ENCODE data around the gene BPIFB6.

Gene BPIFB6

DNA sequence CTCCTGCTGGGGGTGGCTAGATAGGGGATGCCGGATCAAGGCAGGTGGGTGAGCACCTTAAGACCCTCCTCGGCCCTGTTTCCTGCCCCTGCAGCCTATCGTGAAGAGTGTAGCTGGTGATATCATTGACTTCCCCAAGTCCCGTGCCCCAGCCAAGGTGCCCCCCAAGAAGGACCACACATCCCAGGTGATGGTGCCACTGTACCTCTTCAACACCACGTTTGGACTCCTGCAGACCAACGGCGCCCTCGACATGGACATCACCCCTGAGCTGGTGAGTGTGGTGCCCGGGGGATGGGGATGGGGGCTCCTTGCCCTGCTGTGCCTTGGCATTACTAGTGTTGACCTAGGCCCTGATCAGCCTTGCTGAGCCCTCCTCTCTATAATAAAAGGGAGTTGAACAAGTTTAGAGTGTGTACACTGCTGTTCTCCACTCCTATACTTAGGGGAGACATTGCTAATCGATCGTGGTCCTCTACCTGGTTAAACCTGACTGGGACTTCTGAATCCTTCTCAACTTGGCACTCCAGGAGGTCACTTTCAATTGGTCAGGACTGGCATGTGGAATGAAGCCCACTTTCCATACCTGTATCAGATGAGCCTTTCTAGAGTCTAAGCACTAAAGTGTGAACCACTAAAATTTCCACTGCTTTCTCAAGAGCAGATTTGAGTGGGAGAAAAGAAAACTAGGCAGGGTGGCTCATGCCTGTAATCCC, 33.3 kb downstream of the BPIFB6 start:
- FAIRE-seq: no peak

DNA sequence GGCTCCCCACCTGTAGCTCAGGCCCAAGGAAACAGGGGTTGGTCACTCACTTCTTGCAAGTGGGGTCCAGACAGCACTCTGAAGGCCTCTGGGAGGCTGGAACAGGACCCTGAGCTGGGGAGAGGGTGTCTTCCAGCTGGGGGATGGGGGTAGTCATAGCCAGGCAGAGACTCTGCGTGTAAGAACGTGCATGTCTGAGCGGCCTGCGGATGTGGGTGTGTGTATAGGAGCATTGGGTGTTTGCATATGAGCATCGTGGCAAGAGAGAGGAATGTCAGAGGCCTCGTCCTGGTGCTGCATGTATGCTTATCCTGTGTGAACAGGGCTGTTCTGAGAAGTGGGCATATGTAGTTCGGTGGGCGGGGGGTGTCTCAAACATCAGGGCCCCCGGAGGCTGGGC, 34.3 kb downstream of the BPIFB6 start:
- FAIRE-seq: no peak

DNA sequence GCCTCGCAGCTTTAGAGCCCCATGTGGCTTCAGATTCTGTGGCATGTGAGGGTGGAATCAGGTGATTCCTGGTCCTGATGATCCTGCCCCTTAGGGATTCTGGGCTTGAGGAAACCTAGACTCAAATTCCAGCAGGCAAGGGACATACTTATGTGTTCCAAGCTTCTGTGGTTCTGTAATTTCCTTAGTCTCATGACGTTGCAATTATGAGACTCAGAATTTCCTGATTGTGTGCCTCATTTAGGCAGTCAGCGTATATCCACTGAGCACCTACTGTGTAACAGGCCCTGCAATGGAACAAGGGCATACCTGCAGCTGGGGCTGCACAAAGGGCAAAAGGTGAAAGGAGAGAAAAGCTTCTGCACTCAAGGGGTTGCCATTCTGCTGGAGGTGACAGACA, 36.4 kb downstream of the BPIFB6 start:
- no peak for FAIRE-seq

DNA sequence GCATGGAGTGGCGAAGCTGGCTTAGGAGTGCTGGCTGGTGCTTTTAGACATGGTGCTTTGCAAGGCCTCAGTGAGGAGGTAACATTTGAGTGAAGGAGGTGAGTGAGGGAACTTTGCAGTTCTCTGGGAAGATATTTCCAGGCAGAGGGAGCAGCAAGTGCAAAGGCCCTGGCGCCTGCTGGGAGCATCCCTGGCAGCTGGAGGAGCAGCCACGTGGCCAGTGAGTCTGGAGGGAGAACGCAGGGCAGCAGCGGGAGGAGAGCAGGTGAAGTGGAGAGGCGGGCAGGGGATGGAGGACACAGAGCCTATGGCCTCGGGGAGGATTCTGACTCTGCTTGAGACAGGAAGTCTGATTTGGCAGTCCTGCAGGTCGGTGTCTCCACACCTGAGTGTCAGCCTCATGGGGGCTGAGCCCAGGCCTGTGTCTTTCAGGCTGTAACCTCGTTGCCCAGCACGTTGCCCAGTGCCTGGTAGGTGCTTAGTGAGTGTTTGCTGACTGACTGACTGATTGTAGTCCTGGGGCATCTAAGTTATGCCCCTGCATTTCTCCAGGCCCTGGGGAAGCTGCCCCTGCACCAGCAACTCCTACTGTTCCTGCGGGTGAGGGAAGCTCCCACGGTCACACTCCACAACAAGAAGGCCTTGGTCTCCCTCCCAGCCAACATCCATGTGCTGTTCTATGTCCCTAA, 36.9 kb downstream of the BPIFB6 start:
- no peak for FAIRE-seq

DNA sequence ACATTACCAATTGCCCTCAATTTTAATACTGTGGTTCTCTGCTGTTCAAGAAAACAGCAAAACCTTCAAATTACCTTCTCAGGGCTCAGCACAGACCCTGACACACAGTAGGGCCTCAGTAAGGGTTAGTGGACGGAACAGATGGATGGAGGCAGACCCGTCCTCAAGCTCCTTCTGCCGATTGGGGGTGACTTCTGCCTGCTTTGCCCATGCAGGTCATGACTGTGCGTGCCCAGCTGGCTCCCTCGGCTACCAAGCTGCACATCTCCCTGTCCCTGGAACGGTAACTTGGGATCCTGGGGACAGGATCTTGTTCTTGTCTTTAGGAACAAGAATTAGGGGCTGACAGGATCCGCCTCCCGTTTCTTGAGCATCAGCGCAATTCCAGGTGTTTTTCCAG, 38.2 kb downstream of the BPIFB6 start:
- no peak for FAIRE-seq

DNA sequence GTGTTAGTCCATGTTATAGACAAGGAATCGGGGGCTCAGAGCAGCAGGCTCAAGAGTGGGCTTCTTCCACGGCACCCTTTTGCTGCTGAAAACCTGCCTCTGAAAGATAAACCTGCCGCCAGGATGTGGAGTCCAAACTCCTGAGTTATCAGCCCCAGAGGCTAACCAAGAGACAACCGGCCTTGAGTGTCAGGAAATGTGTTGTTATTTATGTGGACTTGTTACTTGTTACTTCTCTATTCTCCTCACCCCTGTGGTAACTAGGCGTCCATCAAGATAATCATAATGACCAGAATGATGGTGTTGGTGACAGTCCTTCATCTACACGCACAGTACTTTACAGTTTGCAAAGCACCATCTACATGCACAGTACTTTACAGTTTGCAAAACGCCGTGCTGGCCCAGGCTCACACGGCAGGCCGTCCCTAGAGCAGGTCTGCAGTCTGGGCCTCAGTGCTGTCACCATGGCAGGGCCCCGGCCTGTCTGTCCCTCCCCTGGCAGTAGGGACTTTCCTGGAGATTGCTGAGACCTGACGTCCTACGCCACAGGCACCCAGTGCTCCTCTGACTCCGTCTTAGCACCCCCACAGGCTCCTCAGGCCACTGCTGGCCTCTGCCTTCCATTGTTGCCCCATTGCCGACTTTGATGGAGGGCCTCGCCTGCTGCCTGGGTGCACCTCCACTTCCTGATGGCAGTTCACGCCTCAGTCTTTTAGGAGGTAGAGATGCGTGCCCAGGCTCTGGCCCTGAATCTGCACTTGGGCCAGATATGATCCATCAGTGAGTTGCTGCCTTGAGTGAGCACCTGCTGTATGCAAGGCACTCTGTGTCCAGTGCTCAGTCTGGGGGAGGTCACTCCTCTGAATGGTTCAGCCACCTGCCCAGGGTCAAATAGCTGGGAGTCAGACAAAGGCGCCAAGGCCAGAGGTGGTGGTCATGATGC, 38.9 kb downstream of the BPIFB6 start:
- FAIRE-seq: no peak

DNA sequence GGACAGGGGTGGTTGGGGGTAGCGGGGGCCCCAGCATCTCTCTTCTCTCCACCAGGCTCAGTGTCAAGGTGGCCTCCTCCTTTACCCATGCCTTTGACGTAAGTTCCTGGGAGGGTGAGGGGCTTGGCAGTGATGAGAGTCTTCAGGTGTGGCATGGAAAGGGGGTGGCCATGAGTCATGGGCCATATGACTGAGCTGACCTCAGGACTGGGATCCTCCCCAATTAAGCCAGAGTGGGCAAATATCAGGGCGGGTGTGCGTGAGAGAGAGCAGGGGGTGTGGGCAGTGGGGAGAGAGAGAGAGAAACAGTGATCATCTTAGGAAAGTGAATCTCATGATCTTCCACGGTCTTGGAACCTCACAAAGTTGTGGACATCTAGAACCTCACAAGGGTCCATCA, 39.8 kb downstream of the BPIFB6 start:
- no peak for FAIRE-seq

DNA sequence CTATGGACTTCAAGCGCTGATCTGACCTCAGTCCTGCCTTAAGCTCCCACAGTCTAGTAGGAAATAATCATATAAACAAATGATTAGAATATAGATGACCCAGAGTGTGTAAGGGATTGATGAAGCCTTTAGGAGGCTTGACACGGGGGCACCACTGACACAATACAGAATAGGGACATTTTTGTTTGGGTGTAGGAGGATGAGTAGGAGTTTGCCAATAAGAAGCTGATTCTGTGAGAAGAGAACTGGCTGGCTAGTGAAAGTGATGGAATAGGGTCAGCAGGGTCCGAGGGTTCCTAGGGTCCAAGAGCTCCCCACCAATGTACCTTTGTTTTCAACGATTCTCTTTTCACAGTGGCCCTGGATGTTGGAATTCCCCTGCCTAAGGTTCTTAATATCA, 40.9 kb downstream of the BPIFB6 start:
- no peak for FAIRE-seq

DNA sequence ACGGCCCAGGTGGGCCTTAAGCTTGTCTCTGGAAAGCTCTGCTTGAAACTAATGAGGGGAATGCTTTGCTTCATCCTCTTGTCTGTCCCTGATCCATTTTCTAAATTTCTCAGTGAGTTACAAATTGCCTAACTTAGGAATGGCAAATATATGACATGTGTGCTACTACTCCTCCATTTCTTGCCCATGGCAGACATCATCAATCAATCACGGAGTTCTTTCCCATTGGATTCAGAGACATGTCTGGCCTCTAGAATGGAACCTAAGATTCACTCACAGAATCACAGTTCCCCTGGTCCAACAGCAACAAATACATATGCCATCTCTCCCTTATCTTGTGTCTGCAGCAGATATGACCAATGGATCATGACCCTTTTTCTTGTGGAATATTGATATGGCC, 41.4 kb downstream of the BPIFB6 start:
- FAIRE-seq: no peak

DNA sequence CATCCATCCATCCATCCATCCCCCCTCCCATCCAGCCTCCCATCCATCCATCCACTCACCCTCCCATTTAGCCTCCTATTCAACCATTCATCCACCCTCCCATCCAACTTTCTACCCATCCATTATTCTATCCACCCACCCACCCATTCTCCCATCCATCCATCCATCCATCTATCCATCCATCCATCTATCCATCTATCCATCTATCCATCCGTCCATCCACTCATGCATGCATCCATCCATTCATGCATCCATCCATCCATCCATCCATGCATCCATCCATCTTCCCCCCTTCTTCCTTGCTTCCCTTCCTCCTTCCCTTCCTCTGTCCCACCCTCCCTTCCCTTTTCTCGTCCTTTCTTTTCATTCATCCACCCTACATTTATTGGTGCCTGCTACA, 43.2 kb downstream of the BPIFB6 start:
- FAIRE-seq: no peak

DNA sequence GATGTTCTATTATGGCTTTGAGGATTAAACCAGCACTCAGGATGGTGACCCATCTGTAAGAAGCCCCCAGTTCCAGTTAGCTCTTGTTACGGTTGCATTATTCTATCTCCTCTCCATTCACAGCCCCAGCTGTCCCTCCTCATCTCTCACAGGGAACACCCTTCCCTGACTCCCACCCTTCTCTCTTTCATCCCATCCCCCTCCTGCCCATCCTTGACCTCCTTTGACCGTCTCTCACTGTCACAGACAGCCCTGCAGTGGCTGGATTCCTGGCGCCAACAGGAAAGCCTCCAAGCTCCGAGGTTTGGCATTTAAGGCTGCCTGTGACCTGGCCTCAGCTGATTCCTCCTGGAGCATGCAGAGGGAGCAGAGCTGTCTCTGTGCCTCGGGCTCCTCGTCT, 43.8 kb downstream of the BPIFB6 start:
- FAIRE-seq: no peak

DNA sequence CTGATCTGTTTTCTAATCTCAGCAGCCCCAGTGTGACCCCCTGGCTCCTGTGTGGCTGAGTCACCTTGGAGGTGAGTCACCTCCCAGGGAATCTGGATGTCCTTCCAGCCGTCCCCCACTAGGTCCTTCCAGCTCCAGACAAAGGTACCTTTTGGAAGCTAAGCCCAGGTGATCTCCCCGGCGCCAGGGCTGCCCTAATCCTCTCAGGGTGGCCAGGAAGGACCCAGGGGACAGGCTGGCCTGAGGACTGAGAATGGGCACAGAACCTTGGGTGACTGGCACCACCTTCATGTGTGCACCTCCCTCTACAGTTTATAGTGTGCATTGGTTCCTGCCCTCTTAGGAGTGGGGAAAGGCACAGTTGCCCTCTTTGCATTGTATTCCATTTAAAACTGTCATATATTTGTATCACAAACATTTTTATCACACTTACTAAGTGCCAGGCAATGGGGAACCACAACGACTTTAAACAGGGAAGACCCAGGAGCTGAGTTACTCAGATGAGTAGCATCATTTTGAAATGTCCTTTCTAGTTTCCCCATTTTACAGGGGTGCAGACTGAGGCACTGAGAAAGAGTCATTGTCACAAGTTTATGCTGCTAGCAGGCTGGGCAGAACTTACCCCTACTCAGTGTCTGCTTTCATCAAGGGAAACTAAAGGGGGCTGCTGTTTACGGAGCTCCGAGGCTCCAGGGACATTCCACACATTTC, 45.4 kb downstream of the BPIFB6 start:
- FAIRE-seq: no peak

DNA sequence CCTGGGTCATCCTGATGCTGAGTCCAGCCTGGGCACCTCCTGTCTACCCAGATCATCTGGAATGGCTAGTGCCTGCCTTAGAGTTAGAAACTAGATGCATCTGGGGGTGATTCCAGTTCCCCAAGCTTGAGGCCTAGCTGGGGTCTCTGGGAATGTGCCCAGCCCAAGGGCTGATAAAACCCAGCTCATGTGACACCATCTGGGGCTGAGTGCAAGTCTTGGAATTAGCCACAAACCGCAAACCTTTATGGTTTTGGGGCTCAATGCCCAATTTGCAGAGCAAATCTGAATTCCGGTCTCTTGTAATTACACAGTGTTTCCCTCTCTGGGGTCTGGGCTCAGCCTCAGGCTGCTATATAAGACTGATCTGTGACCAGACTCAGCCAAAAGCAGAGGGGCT, 47.8 kb downstream of the BPIFB6 start, which contains the start of gene BPIFB4:
TSS of gene BPIFB4 (plus strand) at position 385 of the 400 bp plus-strand sequence. CDS start 1,884 bp downstream, outside the sequence.
- FAIRE-seq: no peak

DNA sequence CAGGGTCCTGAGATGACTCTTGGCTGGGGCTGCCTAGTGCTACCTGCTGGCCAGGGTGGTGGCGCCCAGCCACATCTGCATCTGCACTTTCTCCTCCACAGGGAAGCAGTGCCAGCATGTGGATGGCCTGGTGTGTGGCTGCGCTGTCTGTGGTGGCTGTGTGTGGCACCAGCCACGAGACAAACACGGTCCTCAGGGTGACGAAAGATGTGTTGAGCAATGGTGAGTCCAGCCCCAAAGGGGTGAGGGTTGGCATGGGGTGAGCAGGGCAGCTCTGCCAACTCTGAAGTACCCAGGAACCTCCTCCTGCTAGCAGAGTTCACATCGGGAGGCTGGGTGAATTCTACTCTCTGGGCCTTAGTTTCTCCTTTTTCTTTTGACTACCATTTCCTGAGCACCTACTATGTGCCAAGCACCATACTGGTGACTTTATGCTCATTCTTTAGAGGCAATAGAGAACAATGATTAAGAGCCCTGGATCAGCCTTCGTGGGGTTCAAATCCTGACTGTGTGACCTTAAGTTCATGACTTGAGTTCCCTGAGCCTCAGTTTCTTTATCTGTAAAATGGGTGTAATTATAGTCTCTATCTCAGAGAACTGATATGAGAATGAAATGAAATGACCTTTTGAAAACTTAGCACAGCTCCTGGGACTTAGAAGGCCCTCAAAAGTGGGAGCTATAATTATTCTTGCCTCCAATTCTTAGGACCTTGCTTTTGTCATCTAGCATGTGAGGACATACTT, 50.1 kb downstream of the BPIFB6 start:
- FAIRE-seq: no peak

DNA sequence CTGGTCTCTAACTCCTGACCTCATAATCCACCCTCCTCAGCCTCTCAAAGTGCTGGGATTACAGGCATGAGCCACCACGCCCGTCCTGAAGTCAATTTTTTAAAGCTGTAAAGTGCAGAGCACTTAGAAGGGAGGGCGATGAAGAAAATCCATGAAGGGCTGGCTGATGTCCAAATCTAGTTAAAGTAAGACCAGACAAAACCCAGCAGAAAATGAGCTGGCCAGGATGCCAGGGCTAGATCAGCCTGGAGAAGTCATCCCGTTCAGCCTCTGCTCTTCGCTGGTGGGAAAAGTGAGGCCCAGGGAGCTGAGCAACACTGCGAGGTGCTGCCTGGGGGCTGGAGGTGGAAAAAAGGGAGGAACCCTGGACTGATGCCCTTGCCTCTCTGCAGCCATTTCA, 51.1 kb downstream of the BPIFB6 start:
- FAIRE-seq: no peak

DNA sequence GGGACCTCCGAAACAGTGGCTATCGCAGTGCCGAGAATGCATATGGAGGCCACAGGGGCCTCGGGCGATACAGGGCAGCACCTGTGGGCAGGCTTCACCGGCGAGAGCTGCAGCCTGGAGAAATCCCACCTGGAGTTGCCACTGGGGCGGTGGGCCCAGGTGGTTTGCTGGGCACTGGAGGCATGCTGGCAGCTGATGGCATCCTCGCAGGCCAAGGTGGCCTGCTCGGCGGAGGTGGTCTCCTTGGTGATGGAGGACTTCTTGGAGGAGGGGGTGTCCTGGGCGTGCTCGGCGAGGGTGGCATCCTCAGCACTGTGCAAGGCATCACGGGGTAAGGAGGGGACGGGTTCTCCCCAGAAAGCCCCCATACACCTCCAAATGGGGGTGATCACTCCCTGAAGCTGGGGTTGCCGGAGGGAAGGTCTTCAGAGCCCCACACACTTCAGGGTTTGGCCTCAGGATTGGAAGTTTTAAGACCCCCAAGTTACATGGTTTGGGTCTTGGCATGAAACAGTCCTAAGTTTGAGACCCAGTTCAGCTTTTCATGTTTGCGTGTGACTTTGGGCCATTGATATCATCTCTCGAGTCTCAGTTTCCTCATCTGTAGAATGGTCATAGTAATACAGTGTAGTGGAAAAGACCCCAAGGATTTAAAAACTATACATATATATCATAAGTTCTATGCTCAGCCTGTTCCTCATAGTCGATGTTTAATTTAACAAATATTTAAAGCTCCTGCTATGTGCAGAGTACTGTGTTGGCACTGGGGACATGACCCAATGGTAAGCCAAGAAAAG, 52.3 kb downstream of the BPIFB6 start:
- no peak for FAIRE-seq

DNA sequence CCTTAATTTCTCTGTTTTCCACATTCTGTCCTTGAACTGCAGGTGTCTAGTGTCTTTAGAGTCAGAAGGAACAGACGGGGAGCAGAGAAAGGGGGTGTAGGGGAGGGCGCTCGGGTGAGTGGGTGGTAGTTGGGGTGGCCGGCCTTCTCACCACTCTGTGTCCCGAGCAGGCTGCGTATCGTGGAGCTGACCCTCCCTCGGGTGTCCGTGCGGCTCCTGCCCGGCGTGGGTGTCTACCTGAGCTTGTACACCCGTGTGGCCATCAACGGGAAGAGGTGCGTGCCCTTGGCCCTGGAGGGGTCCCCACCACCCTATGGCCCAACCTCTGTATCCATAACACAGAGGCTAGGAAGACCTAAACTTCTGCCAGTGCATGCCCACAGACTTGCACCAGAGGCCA, 53.3 kb downstream of the BPIFB6 start:
- no peak for FAIRE-seq

DNA sequence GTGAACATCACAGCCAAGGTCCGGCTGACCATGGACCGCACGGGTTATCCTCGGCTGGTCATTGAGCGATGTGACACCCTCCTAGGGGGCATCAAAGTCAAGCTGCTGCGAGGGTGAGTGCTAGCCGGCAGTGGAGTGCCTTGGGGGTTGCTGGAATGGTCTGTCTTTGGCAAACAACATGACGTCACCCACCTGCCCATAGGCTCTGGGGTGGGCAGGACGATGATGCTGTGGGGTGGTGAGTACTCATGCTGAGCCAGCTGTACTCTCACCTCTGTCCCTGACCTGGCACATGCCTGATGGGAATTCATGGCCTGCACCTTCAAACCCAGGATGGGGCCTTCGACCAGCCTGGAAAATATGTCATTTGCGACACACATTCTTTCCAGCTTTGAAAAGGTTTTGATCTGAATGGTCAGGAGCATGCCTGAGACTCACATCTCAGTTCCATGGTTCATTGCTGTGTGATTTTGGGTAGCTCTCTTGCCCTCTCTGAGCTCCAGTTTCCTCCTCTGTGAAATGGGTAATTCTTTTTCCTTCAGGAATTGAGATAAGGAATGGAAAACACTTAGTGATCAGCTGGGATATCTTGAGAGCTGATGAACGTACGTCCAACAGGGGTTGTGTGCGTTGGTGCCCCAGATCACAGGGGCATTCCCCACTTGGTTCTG, 54.7 kb downstream of the BPIFB6 start:
- no peak for FAIRE-seq

DNA sequence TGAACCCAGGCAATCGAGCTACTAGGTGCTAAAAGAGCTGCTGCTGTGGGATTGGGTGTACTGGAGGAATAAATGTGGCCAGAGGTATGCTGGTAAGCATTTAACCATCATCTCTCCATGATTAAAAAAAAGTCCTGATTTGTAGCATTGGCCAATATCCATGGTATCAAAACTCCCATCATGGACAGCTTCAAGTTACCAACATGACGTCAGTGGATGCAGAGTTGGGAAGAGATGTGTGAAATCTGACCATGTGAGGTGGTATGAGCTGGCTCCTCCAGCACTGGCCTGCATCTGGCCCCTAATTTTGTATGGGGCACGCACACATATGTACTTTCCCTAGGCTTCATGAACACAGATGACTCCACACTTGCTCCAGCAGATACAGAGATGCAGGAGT, 59.7 kb downstream of the BPIFB6 start:
- no peak for FAIRE-seq

DNA sequence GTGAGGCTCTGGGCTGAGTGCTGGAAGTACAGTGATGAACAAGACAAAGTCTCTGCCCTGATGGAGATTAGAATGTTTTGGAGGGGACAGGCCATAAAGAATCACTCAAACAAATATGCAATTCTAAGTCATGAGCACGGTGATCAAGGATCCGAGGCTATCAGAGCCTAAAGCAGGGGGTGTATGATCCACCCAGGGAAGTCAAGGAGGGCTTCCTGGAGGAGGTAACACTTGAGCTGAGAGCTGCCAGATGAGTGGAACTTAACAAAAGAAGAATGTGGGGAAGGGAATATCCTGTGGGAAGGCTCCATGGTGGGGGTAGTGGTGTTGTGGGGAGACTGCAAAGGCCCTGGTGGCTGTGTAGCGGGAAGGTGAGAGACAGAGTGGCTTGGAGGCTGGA, 60.2 kb downstream of the BPIFB6 start:
- FAIRE-seq: no peak

DNA sequence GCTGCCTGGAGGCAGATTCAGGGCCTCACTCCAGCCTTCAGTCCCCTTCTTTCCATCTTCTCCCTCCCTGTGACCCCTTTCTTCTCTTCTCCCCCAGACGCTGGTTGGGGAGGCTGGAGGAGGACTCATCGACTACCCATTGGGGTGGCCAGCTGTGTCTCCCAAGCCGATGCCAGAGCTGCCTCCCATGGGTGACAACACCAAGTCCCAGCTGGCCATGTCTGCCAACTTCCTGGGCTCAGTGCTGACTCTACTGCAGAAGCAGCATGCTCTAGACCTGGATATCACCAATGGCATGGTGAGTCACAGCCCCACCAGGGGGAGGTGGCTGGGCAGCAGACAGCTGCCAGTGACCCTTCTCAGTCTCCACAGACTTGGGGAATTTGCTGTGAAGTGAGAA, 60.9 kb downstream of the BPIFB6 start:
- FAIRE-seq: no peak
